ENCODE results near the gene ATXN1. TPM values are rescaled to one million over a fixed set of nuclear protein-coding genes. Genes with fewer than 3 reads are reported as not detected.
"Not testable (repeated sequence)": the region's sequence is repeated elsewhere in the genome, so short reads cannot be mapped to it uniquely, and the experiment has no call there.

The ATXN1 gene
- total RNA-seq, 1 experiment from 2014 or later, result 27.0 TPM

GRCh38 chr6:16789329-16790038 is 28.2 kb upstream of the ATXN1 start:
- CTCF ChIA-PET, result no interaction called here

GRCh38 chr6:16787128-16787682 is 25.9 kb upstream of the ATXN1 start:
- H3K36me3 ChIP-seq (ENCODE audit: low read depth, low read length), result no peaks in the 10 kb centered on the region
- no peaks in the 10 kb centered on the region for H3K9me2 ChIP-seq (replicated peaks; ENCODE audit: low read length)
- TF ChIP-seq EZH2 (IDR thresholded peaks at IDR 0.05; ENCODE audit: low read length, unreplicated experiment), result no peak
- no peak for TF ChIP-seq EZH2phosphoT487 (IDR thresholded peaks at IDR 0.05; ENCODE audit: borderline replicate concordance, low read length)
- TF ChIP-seq, protein P1, sequence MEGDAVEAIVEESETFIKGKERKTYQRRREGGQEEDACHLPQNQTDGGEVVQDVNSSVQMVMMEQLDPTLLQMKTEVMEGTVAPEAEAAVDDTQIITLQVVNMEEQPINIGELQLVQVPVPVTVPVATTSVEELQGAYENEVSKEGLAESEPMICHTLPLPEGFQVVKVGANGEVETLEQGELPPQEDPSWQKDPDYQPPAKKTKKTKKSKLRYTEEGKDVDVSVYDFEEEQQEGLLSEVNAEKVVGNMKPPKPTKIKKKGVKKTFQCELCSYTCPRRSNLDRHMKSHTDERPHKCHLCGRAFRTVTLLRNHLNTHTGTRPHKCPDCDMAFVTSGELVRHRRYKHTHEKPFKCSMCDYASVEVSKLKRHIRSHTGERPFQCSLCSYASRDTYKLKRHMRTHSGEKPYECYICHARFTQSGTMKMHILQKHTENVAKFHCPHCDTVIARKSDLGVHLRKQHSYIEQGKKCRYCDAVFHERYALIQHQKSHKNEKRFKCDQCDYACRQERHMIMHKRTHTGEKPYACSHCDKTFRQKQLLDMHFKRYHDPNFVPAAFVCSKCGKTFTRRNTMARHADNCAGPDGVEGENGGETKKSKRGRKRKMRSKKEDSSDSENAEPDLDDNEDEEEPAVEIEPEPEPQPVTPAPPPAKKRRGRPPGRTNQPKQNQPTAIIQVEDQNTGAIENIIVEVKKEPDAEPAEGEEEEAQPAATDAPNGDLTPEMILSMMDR (conservative IDR thresholded peaks at IDR 0.05; ENCODE audit: low read depth, low read length), result no peak
- H3K27ac ChIP-seq (ENCODE audit: low read length), result no peak overlapping the region
- H2AFZ ChIP-seq (ENCODE audit: low read length), result no peak overlapping the region
- H3K4me3 ChIP-seq (ENCODE audit: low read length), result no peak overlapping the region
- no TSS peak for BruUV-seq (replicated peaks)
- no peaks in the 10 kb centered on the region for H3K79me2 ChIP-seq (ENCODE audit: low read length)
- H3K27me3 ChIP-seq (ENCODE audit: low read length), result no peaks in the 10 kb centered on the region
- H3K4me2 ChIP-seq (ENCODE audit: low read length), result no peak overlapping the region
- DNase-seq (no peak), ATAC-seq (no peak)
- ChIA-PET CTCF (no interaction called here), POLR2A (ENCODE audit: unreplicated experiment) (no interaction called here)
- intact Hi-C loops (cut with micrococcal nuclease), result no loop called here
- H4K20me1 ChIP-seq (ENCODE audit: low read length), result no peaks in the 10 kb centered on the region
- no peak overlapping the region for H3K9ac ChIP-seq (ENCODE audit: low read length)
- H3K9me3 ChIP-seq (ENCODE audit: low read length), result no peaks in the 10 kb centered on the region
- H3F3A ChIP-seq (ENCODE audit: low read length, unreplicated experiment), result no peaks in the 10 kb centered on the region
- H3K4me1 ChIP-seq (ENCODE audit: insufficient read depth, low read length), result no peaks in the 10 kb centered on the region

More at GRCh38 chr6:16789329-16790038, 28.2 kb upstream of the ATXN1 start:
- H3K9me2 ChIP-seq (replicated peaks; ENCODE audit: low read length), result no peaks in the 10 kb centered on the region
- H3K36me3 ChIP-seq (ENCODE audit: low read depth, low read length), result no peaks in the 10 kb centered on the region
- no peaks in the 10 kb centered on the region for H4K20me1 ChIP-seq (ENCODE audit: low read length)
- DNase-seq (no peak), ATAC-seq (no peak)
- no peaks in the 10 kb centered on the region for H3K79me2 ChIP-seq (ENCODE audit: low read length)
- POLR2A ChIA-PET (ENCODE audit: unreplicated experiment), result no interaction called here
- no peaks in the 10 kb centered on the region for H3K27me3 ChIP-seq (ENCODE audit: low read length)
- intact Hi-C loops (cut with micrococcal nuclease), result no loop called here
- no peaks in the 10 kb centered on the region for H3K4me1 ChIP-seq (ENCODE audit: insufficient read depth, low read length)
- no peak for TF ChIP-seq EZH2phosphoT487 (IDR thresholded peaks at IDR 0.05; ENCODE audit: borderline replicate concordance, low read length)
- TF ChIP-seq, protein P1 (conservative IDR thresholded peaks at IDR 0.05; ENCODE audit: low read depth, low read length), result no peak
- no peak for TF ChIP-seq EZH2 (IDR thresholded peaks at IDR 0.05; ENCODE audit: low read length, unreplicated experiment)
- H3F3A ChIP-seq (ENCODE audit: low read length, unreplicated experiment), result no peaks in the 10 kb centered on the region
- no peak overlapping the region for H3K27ac ChIP-seq (ENCODE audit: low read length)
- H3K9me3 ChIP-seq (ENCODE audit: low read length), result no peaks in the 10 kb centered on the region
- no TSS peak for BruUV-seq (replicated peaks)
- no peak overlapping the region for H3K4me3 ChIP-seq (ENCODE audit: low read length)
- H3K9ac ChIP-seq (ENCODE audit: low read length), result no peak overlapping the region
- H3K4me2 ChIP-seq (ENCODE audit: low read length), result no peak overlapping the region
- no peak overlapping the region for H2AFZ ChIP-seq (ENCODE audit: low read length)

DNA sequence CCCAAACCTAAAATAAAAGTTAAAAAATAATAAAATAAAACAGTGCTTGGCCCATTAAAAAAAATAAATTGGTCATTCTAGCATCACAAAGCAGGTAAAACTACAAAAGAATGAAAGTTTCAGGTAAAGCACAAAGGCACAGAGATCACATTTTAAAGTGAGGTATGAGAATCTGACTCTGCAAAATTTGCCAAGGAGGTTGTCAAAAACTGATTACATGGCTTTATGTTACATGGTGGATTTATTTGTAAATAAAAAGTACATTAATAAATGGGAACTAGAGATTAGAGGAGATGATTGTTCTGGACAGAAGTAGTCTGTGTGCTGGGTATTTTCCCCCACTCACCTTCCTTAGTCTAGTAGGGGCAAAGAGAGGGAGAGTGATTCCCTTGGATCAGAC is 24.2 kb upstream of the ATXN1 start:
- DNase-seq (no peak), ATAC-seq (no peak)
- Histone ChIP-seq H3K9ac (ENCODE audit: low read length) (no peak overlapping the region), H3K4me1 (ENCODE audit: insufficient read depth, low read length) (no peaks in the 10 kb centered on the region), H3K9me2 (replicated peaks; ENCODE audit: low read length) (no peaks in the 10 kb centered on the region), H3K9me3 (ENCODE audit: low read length) (no peaks in the 10 kb centered on the region), H3K4me2 (ENCODE audit: low read length) (no peak overlapping the region), H3K27ac (ENCODE audit: low read length) (no peak overlapping the region), H3K79me2 (ENCODE audit: low read length) (no peaks in the 10 kb centered on the region), H2AFZ (ENCODE audit: low read length) (no peak overlapping the region), H3K4me3 (ENCODE audit: low read length) (no peak overlapping the region), H3K36me3 (ENCODE audit: low read depth, low read length) (no peaks in the 10 kb centered on the region), H3K27me3 (ENCODE audit: low read length) (no peaks in the 10 kb centered on the region), H4K20me1 (ENCODE audit: low read length) (no peaks in the 10 kb centered on the region), H3F3A (ENCODE audit: low read length, unreplicated experiment) (no peaks in the 10 kb centered on the region)
- intact Hi-C loops (cut with micrococcal nuclease), result no loop called here
- BruUV-seq (replicated peaks), result no TSS peak
- ChIA-PET CTCF (no interaction called here), POLR2A (ENCODE audit: unreplicated experiment) (no interaction called here)
- no peak for TF ChIP-seq EZH2phosphoT487 (IDR thresholded peaks at IDR 0.05; ENCODE audit: borderline replicate concordance, low read length)
- TF ChIP-seq EZH2 (IDR thresholded peaks at IDR 0.05; ENCODE audit: low read length, unreplicated experiment), result no peak
- TF ChIP-seq, protein P1 (conservative IDR thresholded peaks at IDR 0.05; ENCODE audit: low read depth, low read length), result no peak

DNA sequence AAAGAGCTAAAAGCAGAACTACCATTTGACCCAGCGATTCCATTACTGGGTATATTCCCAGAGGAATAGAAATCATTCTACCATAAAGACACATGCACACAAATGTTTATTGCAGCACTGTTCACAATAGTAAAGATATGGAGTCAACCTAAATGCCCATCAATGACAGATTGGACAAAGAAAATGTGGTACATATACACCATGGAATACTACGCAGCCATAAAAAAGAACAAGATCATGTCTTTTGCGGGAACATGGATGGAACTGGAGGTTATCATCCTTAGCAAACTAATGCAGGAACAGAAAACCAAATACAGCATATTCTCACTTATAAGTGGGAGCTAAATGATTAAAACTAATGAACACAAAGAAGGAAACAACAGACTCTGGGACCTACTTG is 23.7 kb upstream of the ATXN1 start:
- H3K27me3 ChIP-seq (ENCODE audit: low read length); ATAC-seq; POLR2A ChIA-PET (ENCODE audit: unreplicated experiment); H3K9ac ChIP-seq (ENCODE audit: low read length); H3K36me3 ChIP-seq (ENCODE audit: low read depth, low read length); H3K9me3 ChIP-seq (ENCODE audit: low read length); CTCF ChIA-PET; H3K4me2 ChIP-seq (ENCODE audit: low read length); H3K4me1 ChIP-seq (ENCODE audit: insufficient read depth, low read length); DNase-seq; H3K79me2 ChIP-seq (ENCODE audit: low read length); BruUV-seq (replicated peaks); H3K27ac ChIP-seq (ENCODE audit: low read length); H3K4me3 ChIP-seq (ENCODE audit: low read length); H3F3A ChIP-seq (ENCODE audit: low read length, unreplicated experiment); H2AFZ ChIP-seq (ENCODE audit: low read length); intact Hi-C loops (cut with micrococcal nuclease); H4K20me1 ChIP-seq (ENCODE audit: low read length); H3K9me2 ChIP-seq (replicated peaks; ENCODE audit: low read length): not testable (repeated sequence)

Measured in PC-3 (cell line).